HG03457 (cell line): Measurements from ENCODE around the gene SMIM45.

Experiments
- ATAC-seq: cut with Tn5 transposase; IDR thresholded peaks from one replicate; pipeline ENCODE4 v1.9.1; 2021; ENCODE audit warnings: moderate number of reproducible peaks; ENCODE audit not compliant: unreplicated experiment

Gene SMIM45

GRCh38 chr22:41966607-41967240 is 14.8 kb downstream of the SMIM45 start:
- no peak for ATAC-seq

- no peak for ATAC-seq
Observed at GRCh38 chr22:41968601-41969000, 16.7 kb downstream of the SMIM45 start.

DNA sequence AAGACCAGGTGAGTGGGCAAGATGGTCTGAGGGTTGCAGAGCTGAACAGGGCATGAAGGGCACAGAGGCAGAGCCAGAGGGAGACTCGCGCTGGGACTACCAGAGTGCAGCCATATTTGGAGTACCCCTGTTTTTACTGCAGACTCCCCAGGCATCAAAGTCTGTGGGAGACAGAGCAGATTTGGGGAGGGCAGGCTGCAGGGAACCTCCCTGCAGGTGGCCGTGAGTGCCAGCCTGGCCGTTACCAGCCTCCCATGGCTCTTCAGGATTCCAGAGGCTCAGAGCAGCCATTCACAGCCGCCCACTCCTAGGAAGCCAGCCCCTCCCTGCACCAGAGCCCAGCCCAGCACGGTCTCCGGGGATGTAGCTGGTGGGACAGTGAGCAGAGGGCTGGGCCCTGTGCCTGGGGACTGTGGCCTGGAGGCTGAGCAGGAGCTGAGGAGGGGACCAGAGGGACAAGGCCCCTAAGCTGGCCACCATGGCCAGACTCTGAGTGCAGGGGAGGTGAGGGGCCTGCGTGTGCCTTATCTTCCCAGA is 17.2 kb downstream of the SMIM45 start, which contains the start of gene SEPTIN3:
Gene SEPTIN3, plus strand, starts transcription at position 334 of the 537 bp plus-strand sequence. CDS start 2,050 bp downstream, outside the sequence.
- no peak for ATAC-seq

GRCh38 chr22:41970601-41971000 is 18.7 kb downstream of the SMIM45 start:
- ATAC-seq = no peak

DNA sequence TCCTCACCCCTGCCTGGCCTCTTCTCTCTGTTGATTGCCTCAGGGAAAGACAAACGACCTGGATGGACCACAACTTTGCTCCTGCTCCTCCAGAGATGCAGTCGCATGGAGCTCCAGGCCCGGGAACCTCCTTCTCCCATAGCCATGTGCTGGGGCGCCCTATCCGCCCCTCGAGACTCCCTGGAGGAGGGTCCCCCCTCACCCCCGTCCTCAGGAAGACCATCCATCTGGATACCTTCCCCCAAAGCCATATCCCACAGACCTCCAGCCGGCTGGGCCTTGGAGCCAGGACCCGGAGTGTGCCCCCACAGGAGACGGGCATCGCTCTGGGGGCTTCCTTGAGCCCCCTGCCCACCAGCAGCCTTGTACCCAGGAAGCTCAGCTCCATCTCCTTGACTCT is 19.5 kb downstream of the SMIM45 start:
- no peak for ATAC-seq

DNA sequence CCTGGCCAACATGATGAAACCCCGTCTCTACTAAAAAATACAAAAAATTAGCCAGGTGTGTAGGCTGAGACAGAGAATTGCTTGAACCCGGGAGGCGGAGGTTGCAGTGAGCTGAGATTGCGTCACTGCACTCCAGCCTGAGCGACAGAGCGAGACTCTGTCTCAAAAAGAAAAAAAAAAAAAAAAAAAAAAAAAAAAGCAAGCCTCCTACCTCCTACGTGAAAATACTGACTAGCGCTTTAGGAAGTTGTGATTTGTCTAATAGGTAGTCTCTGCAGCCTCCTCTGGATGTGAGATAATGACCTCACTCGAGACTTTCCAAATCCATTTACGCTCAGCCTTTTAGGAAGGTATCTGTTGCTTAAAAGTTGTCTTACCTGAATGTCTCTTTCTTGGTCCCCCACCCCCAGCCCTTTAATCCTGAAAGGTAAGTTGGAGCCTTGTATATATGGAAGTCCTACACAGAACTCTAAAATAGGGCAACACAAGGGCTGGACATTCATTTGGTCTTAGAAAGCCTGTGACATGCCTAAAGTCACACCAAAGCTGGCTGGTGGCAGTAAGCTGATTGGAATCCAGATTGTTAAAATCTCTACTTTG is 22.8 kb downstream of the SMIM45 start:
- ATAC-seq = no peak

- no peak for ATAC-seq
Observed at GRCh38 chr22:41975299-41976069, 23.5 kb downstream of the SMIM45 start.

DNA sequence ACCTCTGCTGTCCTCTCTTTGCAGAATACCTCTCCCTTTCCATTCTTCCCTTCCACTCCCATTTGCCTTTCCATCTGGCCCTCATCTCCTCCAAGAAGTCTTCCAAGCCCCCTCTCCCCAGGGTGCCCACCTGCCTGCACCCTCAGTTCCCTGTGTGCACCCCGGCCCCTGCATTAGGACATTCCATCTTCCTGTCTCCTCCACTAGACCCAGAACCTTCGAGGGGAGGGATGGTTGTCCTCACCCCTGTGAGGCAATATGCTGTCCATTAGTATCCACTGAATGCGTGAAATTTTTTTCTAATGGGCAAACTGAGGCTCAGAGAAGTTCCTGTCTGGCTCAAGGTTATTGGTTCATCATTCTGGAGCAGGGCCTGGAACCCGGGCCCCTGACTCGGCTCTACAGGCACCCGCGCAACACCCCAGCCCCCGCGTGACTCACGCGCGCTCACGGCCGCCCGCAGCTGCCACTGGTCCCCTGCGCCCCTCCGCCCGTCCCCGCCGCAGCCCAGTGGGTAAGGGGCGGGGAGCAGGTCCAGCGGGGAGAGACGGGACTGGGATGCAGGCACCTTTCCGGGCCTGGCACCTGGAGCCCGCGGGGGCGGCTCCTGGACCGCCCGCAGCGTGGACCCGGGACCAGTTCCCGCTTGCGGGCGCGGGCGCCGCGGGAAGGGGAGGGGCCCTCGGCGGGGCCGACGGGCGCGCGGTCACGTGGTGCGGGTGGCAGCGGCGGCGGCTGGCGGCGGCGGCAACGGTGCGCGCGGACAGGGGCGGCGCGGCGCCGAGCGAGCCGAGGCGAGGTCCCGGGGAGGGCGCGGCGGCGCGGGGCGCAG is 24.3 kb downstream of the SMIM45 start:
- ATAC-seq = no peak

DNA sequence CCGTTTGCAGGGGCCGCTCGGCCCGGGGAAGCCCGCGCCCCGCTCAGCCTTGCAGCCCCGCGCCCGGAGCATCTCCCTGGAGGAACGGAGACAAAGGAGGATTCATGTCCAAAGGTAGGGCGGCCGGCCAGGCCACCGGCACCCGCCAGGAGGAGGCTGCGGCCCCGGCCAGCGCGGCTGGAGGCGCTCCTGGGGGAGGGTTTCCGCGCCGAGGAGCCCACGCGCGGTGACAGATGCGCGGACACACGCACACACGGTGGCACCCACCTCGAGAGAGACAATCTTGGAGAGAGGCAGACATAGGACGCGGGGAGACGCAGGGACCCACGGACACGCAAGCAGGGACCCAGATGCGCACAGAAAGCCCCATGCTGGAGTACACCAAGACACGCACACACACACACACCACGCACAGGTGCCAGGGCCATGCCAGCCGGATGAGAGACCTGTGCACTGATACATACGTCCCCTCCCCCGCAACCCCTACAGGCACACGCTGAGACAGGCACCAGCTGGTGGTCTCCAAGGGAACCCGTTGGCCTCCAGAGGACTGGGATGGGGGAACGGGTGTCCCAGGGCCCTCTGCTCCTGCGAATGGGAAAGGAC is 25.1 kb downstream of the SMIM45 start:
- ATAC-seq = no peak

DNA sequence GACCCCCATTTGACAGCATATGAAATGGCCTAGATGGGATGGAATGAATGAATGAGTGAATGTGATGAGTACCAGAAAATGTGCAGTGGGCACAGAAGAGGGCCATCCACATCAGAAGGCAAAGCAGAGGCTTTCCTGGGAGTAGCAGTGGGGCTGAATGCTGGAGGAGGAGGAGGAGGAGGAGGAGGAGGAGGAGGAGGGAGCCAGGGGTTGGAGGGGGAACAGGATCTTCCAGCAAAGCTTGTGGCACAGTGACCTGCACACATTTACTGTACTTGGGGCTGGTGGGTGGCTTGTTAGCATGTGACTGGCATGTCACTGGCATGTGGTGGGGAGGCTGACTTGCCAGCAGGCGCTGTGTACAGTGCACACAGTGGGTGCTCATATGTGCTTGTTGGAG is 26.8 kb downstream of the SMIM45 start:
- no peak for ATAC-seq

DNA sequence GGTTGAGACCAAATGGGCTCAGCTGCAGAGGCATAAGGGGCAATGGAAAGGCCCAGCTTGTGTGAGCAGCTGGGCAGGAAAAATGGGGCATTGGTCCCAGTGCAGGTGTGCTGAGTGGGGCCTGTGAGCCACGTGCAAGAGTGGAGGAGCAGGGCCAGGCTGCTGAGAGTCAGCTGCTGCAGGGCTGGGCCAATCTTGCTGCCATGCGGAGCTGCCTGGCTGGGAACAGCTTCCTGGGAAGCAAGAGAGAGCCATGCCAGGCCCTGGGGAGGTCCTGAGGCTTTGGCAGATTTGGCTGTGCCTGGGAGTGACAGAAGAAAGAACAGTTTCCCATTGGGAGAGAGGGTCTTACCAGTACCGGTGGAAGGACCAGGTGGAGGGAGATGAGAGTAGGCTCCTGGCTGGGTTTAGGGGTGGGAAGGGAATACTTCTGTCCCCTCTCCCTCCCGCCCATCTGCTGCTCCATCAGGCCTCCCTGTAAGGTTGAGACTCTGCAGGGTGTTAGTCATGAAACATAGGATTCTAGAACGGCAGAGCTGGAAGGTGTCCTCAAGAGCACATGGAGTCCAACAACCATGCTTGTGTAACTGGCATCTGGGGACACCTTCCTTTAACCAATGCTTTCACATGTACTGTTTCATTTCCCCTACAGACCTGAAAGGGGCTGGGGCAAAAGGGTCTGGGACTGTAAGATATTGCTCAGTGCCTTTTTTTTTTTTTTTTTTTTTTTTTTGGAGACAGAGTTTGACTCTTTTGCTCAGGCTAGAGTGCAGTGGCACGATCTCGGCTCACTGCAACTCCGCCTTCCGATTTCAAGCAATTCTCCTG is 27.7 kb downstream of the SMIM45 start:
- ATAC-seq = no peak

DNA sequence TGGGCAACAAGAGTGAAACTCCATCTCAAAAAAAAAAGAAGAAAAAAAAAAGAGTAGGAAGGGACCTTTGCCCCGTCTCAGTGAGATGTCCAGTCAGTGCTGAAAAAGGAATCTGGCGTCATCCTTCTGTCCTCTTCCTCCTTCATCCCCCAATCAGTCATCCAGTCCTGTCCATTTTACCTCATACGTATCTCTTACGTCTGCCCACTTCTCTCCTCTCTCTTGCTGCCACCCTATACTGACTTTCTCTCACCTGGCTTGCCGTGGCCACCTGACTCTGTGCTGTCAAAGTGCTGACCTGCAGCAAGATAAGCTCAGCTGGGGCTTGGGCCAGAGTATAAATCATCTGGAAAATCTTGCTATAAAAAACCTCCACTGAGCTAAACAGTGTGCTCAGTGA is 30.9 kb downstream of the SMIM45 start:
- no peak for ATAC-seq

DNA sequence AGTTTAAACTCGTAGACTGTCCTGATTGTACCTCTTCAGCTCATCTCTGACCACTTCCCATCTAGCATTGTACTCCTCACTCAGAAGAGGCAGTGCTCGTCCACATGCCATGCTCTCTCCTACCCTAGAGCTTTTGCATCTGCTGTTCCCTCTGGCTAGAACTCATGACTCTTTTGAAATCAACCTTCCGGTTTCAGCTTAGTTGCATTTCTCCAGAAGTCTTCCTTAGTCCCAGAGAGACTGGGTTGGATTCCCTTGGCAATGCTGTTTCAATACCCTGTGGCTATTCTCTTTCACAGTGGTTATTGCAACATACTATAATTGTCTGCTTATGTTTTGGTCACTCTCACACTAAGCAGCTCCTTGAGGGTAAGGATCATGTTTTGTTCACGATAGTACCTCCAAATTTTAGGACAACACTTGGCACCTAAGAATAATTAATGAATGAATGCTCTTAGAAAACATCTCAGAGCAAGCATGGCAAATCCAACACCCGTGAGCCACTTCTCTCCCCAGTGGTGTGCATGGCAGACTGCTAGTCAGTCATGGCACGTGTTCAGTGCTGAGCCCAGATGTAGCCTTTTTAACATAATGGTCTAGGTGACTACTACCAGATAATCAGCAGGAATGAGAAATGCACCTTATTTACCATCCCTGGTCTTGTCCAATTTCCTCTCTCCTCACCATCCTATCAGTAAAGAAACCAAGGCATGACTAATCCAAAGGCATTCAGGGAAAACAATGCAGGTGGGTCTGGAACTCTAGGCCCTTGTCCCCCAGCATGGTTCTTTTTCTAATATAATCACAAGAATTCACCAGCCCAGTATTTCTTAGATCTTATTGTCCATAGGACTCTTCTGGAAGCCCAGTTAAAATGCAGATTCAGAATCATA is 31.8 kb downstream of the SMIM45 start:
- ATAC-seq = no peak

DNA sequence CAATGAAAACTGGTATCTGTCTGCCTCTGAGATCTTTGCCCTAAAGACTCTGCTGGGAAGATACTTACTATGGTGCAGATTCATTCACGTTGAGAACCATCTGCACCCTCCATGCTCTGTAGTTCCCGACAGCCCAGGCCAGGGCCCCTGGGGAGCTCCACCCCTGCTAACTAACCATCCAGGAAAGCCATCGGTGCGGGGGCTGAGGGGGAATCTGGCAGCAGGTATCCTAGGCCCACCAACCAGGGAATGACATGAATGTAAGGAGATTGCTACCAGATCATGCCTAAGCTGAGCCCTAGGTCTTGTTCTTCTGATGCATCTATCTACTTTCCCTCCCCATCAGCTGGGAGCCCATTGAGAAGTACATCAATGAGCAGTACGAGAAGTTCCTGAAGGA is 35.3 kb downstream of the SMIM45 start:
- ATAC-seq = no peak

GRCh38 chr22:41989246-41989645 is 37.3 kb downstream of the SMIM45 start:
- no peak for ATAC-seq

DNA sequence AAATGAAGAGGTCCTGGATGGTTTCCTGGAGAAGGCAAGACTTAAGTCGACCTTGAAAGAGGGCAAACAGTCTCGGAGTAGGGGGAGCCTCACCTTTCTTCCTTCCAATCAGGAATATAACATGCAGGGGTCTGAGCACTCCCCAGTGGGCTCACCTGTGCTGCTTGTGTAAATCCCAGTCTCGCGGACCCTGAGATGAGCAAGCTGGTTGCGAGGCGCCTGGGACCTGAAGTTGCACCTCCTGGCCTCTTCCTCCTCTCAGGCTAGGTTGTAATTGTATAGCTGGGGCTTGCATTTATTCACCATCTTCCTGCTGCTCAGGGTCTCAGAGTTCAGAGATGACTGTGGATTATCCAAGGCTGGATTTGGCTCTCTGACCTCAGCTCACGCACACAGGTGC is 39.2 kb downstream of the SMIM45 start:
- no peak for ATAC-seq

DNA sequence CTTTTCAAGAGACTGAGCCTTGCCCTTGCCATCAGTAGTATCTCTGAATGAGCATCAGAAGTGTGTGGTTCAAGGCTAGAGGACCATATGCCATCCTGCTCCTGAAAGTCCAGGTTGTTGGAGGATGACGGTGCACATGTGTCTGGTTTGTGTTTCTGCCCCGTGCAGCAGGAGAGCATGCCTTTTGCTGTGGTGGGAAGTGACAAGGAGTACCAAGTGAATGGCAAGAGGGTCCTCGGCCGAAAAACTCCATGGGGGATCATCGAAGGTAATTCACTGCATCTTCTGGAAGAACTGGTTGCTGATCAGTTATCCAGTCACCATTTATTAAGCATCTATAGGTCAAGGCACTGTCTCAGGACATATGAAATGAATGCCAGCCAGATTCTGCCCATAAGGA is 40.5 kb downstream of the SMIM45 start:
- ATAC-seq = no peak

DNA sequence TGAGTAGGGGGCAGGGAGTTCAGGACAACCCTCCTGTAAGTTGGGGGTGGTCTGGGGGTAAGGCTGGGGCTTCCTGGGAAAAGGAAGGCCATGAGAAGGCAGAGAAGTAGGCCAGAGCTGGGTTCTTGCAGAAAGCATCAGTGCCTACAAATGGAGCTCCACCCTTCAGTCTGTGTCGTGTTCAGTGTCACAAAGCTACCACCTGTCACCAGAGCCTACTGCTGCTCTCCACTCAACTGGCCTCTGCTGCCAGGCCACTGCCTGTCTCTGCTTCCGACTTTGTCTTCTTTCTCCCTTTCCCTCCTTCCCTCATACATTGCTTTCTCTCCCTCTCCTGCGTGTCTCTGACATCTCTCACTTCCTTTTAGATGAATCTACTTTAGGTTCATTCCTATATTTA is 43.3 kb downstream of the SMIM45 start:
- no peak for ATAC-seq

GRCh38 chr22:41996826-41997225 is 44.9 kb downstream of the SMIM45 start:
- ATAC-seq = no peak
